Breast epithelium (tissue), 4 donors: ENCODE data around the gene FAM3C. TPM values are rescaled to one million over a fixed set of nuclear protein-coding genes. Genes with fewer than 3 reads are reported as not detected.
"Not testable (repeated sequence)": the region's sequence is repeated elsewhere in the genome, so short reads cannot be mapped to it uniquely, and the experiment has no call there.

Experiments
- DNase-seq, 2 donors: peaks; one replicate each; pipeline ENCODE4 v3.0.0-alpha.2; 2019; ENCODE audit warnings: low spot score in 2 of 2
- H3K27ac ChIP-seq, 2 donors: fragments of 200-600 bp; sonication (generic) in 1 of 2; one replicate each; pipeline ENCODE4 v1.5.1; 2016 to 2019; ENCODE audit warnings: mild to moderate bottlenecking in 1 of 2
- H3K27me3 ChIP-seq, 2 donors: fragments of 200-600 bp; sonication (generic) in 1 of 2; one replicate each; pipeline versions ENCODE4 v1.5.1 to v1.6.0; 2017 to 2019; ENCODE audit warnings: control low read depth in 1 of 2, mild to moderate bottlenecking in 1 of 2
- H3K36me3 ChIP-seq: fragments of 200-600 bp; one replicate; pipeline ENCODE4 v1.5.1; 2019
- H3K4me1 ChIP-seq, 2 donors: fragments of 200-600 bp; sonication (generic); one replicate each; pipeline ENCODE4 v1.5.1; 2016 to 2019; ENCODE audit warnings: control low read depth in 1 of 2
- H3K4me3 ChIP-seq, 3 donors: fragments of 200-600 bp; sonication (generic); 1 replicate in 2 of 3; 2 replicates in 1 of 3; pipeline ENCODE4 v1.5.1; 2016 to 2019; ENCODE audit warnings: mild to moderate bottlenecking in 3 of 3, moderate library complexity in 2 of 3
- H3K9me3 ChIP-seq, 2 donors: fragments of 200-600 bp; sonication (generic) in 1 of 2; one replicate each; pipeline ENCODE4 v1.5.1; 2016 to 2019; ENCODE audit warnings: control low read depth in 1 of 2
- CTCF ChIP-seq, 3 donors: fragments of 450-650 bp; IDR thresholded peaks; one replicate each; pipeline ENCODE4 v1.5.1; 2016 to 2017; ENCODE audit warnings: antibody characterized with exemption in 3 of 3, mild to moderate bottlenecking in 3 of 3, moderate library complexity in 3 of 3
- POLR2A ChIP-seq: fragments of 450-650 bp; IDR thresholded peaks from one replicate; pipeline ENCODE4 v1.6.1; 2016; ENCODE audit warnings: antibody characterized with exemption, mild to moderate bottlenecking, moderate library complexity
- POLR2AphosphoS5 ChIP-seq, 3 donors: sonication (generic); formaldehyde crosslinking; IDR thresholded peaks; one replicate each; pipeline ENCODE4 v1.6.1; 2017; ENCODE audit warnings: antibody characterized with exemption in 3 of 3
- intact Hi-C: fragments of 100-400 bp; cut with DNase I; formaldehyde crosslinking; loops from one replicate; pipeline ENCODE4 v1.15.1; 2023; ENCODE audit warnings: low total_unique reads
- total RNA-seq, 3 donors: library from RNA; depleted of rRNA; stranded (reverse); fragments of >200 nt; gene quantifications; one replicate each; pipeline ENCODE4 v1.1.0, GENCODE V29; 2016

Gene FAM3C
- total RNA-seq, 3 donors from 2014 or later, result 35.8 to 89.7 (median 50.8) TPM

GRCh38 chr7:121437470-121437869 is 41.4 kb upstream of the FAM3C start:
- Histone ChIP-seq H3K4me3 (no peak overlapping the region), H3K36me3 (no peaks in the 10 kb centered on the region), H3K4me1 (no peaks in the 10 kb centered on the region), H3K27me3 (no peaks in the 10 kb centered on the region), H3K27ac (no peak overlapping the region), H3K9me3 (no peaks in the 10 kb centered on the region)
- TF ChIP-seq POLR2A, result no peak
- TF ChIP-seq POLR2AphosphoS5 (IDR thresholded peaks at IDR 0.05), result no peak
- no peak for TF ChIP-seq CTCF (IDR thresholded peaks at IDR 0.05)
- DNase-seq, result no peak
- intact Hi-C loops, result loop anchor here (2.0 kb wide), 1 partner anchor 61 kb away; no protein-coding TSS in a partner anchor

- DNase-seq, result no peak
- TF ChIP-seq CTCF (IDR thresholded peaks at IDR 0.05) (no peak), POLR2AphosphoS5 (IDR thresholded peaks at IDR 0.05) (no peak), POLR2A (no peak)
- H3K36me3 ChIP-seq, result no peaks in the 10 kb centered on the region
- intact Hi-C loops, result loop anchor here (2.0 kb wide), 1 partner anchor 60 kb away; no protein-coding TSS in a partner anchor
- no peaks in the 10 kb centered on the region for H3K9me3 ChIP-seq
- no peaks in the 10 kb centered on the region for H3K27me3 ChIP-seq
- no peaks in the 10 kb centered on the region for H3K4me1 ChIP-seq
- no peak overlapping the region for H3K27ac ChIP-seq
- H3K4me3 ChIP-seq, result no peak overlapping the region
Observed at GRCh38 chr7:121436688-121437087, 40.6 kb upstream of the FAM3C start.

GRCh38 chr7:121436136-121436535 is 40.0 kb upstream of the FAM3C start:
- no peak for DNase-seq
- Histone ChIP-seq H3K4me1 (no peaks in the 10 kb centered on the region), H3K27ac (no peak overlapping the region), H3K9me3 (no peaks in the 10 kb centered on the region), H3K27me3 (no peaks in the 10 kb centered on the region), H3K36me3 (no peaks in the 10 kb centered on the region), H3K4me3 (no peak overlapping the region)
- intact Hi-C loops, result loop anchor here (2.0 kb wide), 1 partner anchor 59 kb away; no protein-coding TSS in a partner anchor
- TF ChIP-seq CTCF (IDR thresholded peaks at IDR 0.05) (no peak), POLR2AphosphoS5 (IDR thresholded peaks at IDR 0.05) (no peak), POLR2A (no peak)

- DNase-seq, result no peak
- no peak overlapping the region for H3K4me3 ChIP-seq
- TF ChIP-seq POLR2AphosphoS5 (IDR thresholded peaks at IDR 0.05), result no peak
- TF ChIP-seq POLR2A, result no peak
- no peak for TF ChIP-seq CTCF (IDR thresholded peaks at IDR 0.05)
- no peaks in the 10 kb centered on the region for H3K4me1 ChIP-seq
- no peaks in the 10 kb centered on the region for H3K36me3 ChIP-seq
- intact Hi-C loops, result no loop called here
- no peak overlapping the region for H3K27ac ChIP-seq
- no peaks in the 10 kb centered on the region for H3K27me3 ChIP-seq
- H3K9me3 ChIP-seq, result no peaks in the 10 kb centered on the region
Observed at GRCh38 chr7:121433775-121434174, 37.7 kb upstream of the FAM3C start.

DNA sequence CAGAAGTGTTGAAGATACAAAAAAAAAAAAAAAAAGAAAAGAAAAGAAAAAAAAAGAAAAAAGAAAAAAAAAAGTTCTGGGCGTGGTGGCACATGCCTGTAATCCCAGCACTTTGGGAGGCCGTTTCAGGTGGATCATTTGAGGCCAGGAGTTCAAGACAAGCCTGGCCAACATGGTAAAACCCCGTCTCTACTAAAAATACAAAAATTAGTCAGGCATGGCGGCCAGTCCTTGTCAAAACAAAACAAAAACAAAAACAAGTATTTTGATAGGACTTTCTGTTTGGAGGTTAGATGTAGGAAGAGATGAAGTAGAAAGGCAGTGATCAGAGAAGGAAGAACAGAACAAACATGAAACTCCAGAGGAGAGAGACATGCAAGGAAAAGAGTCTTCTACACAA is 36.4 kb upstream of the FAM3C start:
- H3K4me3 ChIP-seq, result not testable (repeated sequence)

GRCh38 chr7:121431996-121432395 is 35.9 kb upstream of the FAM3C start:
- H3K27ac ChIP-seq, result no peak overlapping the region
- intact Hi-C loops, result no loop called here
- H3K9me3 ChIP-seq, result no peaks in the 10 kb centered on the region
- no peaks in the 10 kb centered on the region for H3K4me1 ChIP-seq
- TF ChIP-seq POLR2A, result no peak
- no peak for TF ChIP-seq POLR2AphosphoS5 (IDR thresholded peaks at IDR 0.05)
- no peak for TF ChIP-seq CTCF (IDR thresholded peaks at IDR 0.05)
- no peak overlapping the region for H3K4me3 ChIP-seq
- H3K27me3 ChIP-seq, result no peaks in the 10 kb centered on the region
- DNase-seq, result no peak
- no peaks in the 10 kb centered on the region for H3K36me3 ChIP-seq

More for the DNA sequence above, 36.4 kb upstream of the FAM3C start:
- DNase-seq, H3K27me3 ChIP-seq, H3K36me3 ChIP-seq, H3K9me3 ChIP-seq, H3K27ac ChIP-seq, H3K4me1 ChIP-seq, intact Hi-C loops: not testable (repeated sequence)
